ENCODE measurements around the gene CMTM5. TPM values are rescaled to one million over a fixed set of nuclear protein-coding genes. Genes with fewer than 3 reads are reported as not detected.
A peak's percentile ranks its signal among the peaks of the same experiment; 100 is the strongest.

The CMTM5 gene, protein sequence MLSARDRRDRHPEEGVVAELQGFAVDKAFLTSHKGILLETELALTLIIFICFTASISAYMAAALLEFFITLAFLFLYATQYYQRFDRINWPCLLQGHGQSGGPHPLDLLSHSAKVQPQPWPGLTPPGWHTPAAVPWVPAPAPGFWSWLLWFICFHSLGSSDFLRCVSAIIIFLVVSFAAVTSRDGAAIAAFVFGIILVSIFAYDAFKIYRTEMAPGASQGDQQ
- total RNA-seq (2021; ENCODE audit: unreplicated experiment): not detected
- not detected for polyA plus RNA-seq (2012; ENCODE audit: insufficient read length)
- Bru-seq, nascent RNA: not detected
- BruChase-seq, experiment 1, labeled RNA remaining after a 2-hour chase: not detected
- BruChase-seq, experiment 2, labeled RNA remaining after a 6-hour chase: not detected
- long read RNA-seq: 0 reads

DNA sequence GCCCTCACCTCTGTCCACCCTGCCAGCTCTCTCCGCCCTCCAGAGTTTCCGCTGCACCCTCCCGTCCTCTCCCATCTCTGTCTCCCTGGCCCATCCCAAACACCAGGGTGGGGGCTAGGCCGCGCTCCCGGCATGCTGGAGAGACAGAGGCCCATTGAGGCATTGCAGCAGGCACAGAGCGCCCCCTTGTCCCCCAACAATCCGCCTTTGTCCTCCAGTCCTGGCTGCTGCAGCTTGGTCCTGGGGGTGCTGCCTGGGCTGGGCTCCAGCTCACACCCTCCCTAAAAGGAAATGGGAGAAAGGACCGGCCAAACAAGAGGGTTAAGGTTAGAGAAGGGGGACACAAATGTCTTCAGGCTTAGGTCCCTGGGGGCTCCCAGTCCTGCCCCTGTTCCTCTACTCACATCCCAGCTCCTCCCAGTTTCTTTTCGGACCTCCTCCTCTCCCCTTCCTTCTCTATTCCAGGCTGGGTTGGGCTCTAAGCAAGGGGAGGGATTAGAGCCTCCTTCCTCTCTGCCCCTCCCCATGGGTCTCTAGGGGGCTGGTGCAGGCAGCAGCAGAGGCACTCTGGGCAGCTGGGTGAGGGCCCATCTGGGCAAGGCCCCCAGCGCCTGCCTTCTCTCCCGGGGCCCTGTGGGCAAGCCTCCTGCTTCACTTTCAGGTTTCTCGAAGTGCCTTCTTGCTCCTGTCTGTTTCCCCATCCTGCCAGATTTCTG lies at the start of gene CMTM5:
Gene CMTM5, plus strand, starts transcription at position 565 of the 716 bp plus-strand sequence. CDS start 206 bp downstream, outside the sequence.
- Histone ChIP-seq H3K4me3 (ENCODE audit: low read depth in 2 of 2, low read length in 2 of 2) (no peak within 1 kb of the TSS), H3K36me3 (ENCODE audit: control insufficient read depth, insufficient read depth, low read length) (no peaks in the 10 kb centered on the region), H3K27ac (ENCODE audit: low read length) (no peak within 1 kb of the TSS), H3K9me3 (ENCODE audit: control insufficient read depth, insufficient read depth, low read depth, low read length) (no peaks in the 10 kb centered on the region), H3K4me1 (ENCODE audit: control insufficient read depth, insufficient read depth, low read length) (no peaks in the 10 kb centered on the region), H3K27me3 (ENCODE audit: control insufficient read depth, insufficient read depth, low read length) (no peaks in the 10 kb centered on the region)
- in situ Hi-C loops (cut with HindIII; ENCODE audit: low pct_unique_long_range_greater_than_20kb, low sequenced_read_pairs) (no loop called here), intact Hi-C loops (cut with micrococcal nuclease; ENCODE audit: unreplicated experiment) (no loop called here)
- TF ChIP-seq TCF7L2 (IDR thresholded peaks at IDR 0.05; ENCODE audit: low read depth, low read length) (no peak), POLR2AphosphoS5 (IDR thresholded peaks at IDR 0.05; ENCODE audit: low read depth, low read length) (no peak), SIN3A (IDR thresholded peaks at IDR 0.05; ENCODE audit: borderline replicate concordance, insufficient read depth, low read depth, low read length) (no peak)
- TF ChIP-seq, protein P1, sequence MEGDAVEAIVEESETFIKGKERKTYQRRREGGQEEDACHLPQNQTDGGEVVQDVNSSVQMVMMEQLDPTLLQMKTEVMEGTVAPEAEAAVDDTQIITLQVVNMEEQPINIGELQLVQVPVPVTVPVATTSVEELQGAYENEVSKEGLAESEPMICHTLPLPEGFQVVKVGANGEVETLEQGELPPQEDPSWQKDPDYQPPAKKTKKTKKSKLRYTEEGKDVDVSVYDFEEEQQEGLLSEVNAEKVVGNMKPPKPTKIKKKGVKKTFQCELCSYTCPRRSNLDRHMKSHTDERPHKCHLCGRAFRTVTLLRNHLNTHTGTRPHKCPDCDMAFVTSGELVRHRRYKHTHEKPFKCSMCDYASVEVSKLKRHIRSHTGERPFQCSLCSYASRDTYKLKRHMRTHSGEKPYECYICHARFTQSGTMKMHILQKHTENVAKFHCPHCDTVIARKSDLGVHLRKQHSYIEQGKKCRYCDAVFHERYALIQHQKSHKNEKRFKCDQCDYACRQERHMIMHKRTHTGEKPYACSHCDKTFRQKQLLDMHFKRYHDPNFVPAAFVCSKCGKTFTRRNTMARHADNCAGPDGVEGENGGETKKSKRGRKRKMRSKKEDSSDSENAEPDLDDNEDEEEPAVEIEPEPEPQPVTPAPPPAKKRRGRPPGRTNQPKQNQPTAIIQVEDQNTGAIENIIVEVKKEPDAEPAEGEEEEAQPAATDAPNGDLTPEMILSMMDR (IDR thresholded peaks at IDR 0.05): no peak
- TF ChIP-seq, protein P2, sequence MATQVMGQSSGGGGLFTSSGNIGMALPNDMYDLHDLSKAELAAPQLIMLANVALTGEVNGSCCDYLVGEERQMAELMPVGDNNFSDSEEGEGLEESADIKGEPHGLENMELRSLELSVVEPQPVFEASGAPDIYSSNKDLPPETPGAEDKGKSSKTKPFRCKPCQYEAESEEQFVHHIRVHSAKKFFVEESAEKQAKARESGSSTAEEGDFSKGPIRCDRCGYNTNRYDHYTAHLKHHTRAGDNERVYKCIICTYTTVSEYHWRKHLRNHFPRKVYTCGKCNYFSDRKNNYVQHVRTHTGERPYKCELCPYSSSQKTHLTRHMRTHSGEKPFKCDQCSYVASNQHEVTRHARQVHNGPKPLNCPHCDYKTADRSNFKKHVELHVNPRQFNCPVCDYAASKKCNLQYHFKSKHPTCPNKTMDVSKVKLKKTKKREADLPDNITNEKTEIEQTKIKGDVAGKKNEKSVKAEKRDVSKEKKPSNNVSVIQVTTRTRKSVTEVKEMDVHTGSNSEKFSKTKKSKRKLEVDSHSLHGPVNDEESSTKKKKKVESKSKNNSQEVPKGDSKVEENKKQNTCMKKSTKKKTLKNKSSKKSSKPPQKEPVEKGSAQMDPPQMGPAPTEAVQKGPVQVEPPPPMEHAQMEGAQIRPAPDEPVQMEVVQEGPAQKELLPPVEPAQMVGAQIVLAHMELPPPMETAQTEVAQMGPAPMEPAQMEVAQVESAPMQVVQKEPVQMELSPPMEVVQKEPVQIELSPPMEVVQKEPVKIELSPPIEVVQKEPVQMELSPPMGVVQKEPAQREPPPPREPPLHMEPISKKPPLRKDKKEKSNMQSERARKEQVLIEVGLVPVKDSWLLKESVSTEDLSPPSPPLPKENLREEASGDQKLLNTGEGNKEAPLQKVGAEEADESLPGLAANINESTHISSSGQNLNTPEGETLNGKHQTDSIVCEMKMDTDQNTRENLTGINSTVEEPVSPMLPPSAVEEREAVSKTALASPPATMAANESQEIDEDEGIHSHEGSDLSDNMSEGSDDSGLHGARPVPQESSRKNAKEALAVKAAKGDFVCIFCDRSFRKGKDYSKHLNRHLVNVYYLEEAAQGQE (IDR thresholded peaks at IDR 0.05; ENCODE audit: insufficient read depth in 1 of 2, low read depth in 2 of 2, low read length in 1 of 2): no peak
- ChIA-PET POLR2A (no interaction called here), CTCF (interaction anchor here (0.5 to 0.9 kb wide), 2 partner anchors 52 to 59 kb away, joined by 5 read pairs; no protein-coding TSS in a partner anchor)
- BruUV-seq (replicated peaks): no TSS peak
- ATAC-seq: no peak
- no peak for DNase-seq (ENCODE audit: low read depth, low spot score)

DNA sequence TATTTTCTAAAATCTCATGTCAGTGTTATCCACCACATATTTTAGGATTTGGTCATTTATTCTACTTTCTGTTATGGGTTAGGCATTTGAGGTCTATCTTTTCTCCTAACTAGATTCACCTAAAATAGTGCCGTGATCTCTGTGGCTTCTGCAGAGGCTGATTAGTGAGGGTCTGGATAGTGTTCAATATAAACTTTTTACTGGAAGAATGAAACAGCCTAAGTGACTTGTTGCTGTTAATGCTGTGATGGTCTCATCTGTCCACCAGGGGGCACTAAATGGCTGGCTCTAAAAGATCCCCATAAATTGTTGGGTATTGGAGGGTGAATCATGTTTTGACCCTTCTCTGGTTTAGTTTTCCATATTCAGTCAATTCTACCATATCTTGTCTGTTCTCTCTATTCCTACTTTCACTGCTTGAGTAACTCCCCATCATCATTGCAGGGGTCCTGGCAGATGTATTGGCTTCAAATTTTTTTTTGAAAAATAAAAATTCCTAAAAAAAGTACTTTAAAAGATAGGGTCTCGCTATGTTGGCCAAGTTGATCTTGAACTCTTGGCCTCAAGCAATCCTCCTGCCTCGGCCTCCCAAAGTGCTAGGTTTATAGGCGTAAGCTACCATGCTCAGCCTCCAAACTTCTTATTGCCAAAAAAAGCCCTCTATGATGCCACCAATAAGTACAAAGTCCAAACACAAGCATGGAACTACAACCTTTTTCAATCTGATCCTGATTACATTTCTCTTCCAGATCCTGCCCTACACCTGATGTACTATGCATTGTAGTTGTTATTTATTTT lies 48.7 kb upstream of the CMTM5 start:
- H3K27ac ChIP-seq (ENCODE audit: low read length): no peak overlapping the region
- intact Hi-C loops (cut with micrococcal nuclease; ENCODE audit: unreplicated experiment) (loop anchor here (5.0 to 10.0 kb wide), 3 partner anchors 54 to 227 kb away; partner anchors contain the start of genes THTPA and ZFHX2), in situ Hi-C loops (cut with HindIII; ENCODE audit: low pct_unique_long_range_greater_than_20kb, low sequenced_read_pairs) (no loop called here)
- peaks cover 11% of the 10 kb centered on the region for H3K36me3 ChIP-seq (ENCODE audit: control insufficient read depth, insufficient read depth, low read length)
- no peak overlapping the region for H3K4me3 ChIP-seq (ENCODE audit: low read depth in 2 of 2, low read length in 2 of 2)
- H3K27me3 ChIP-seq (ENCODE audit: control insufficient read depth, insufficient read depth, low read length): no peaks in the 10 kb centered on the region
- peaks cover 3% of the 10 kb centered on the region for H3K4me1 ChIP-seq (ENCODE audit: control insufficient read depth, insufficient read depth, low read length)
- TF ChIP-seq POLR2AphosphoS5 (IDR thresholded peaks at IDR 0.05; ENCODE audit: low read depth, low read length): no peak
- TF ChIP-seq, protein P1 (IDR thresholded peaks at IDR 0.05): peak; percentile 80
- POLR2A ChIA-PET: no interaction called here
- CTCF ChIA-PET: interaction anchor here (1.2 kb wide), 1 partner anchor 32 kb away, joined by 4 read pairs; no protein-coding TSS in a partner anchor
- BruUV-seq (replicated peaks): no TSS peak
- DNase-seq (ENCODE audit: low read depth, low spot score) (peak; percentile 39), ATAC-seq (peak; percentile 86)
- H3K9me3 ChIP-seq (ENCODE audit: control insufficient read depth, insufficient read depth, low read depth, low read length): no peaks in the 10 kb centered on the region
